Activated CD8-positive, alpha-beta memory T cell treated with anti-CD3 and anti-CD28 coated beads, Interleukin-2, amount 50 U/mL, for 24 hours (primary cell): ENCODE results near the gene F8.
"Not testable (repeated sequence)": the region's sequence is repeated elsewhere in the genome, so short reads cannot be mapped to it uniquely, and the experiment has no call there.

ENCODE experiments used
- DNase-seq: peaks from one replicate; pipeline ENCODE4 v3.0.0-alpha.2; 2020; ENCODE audit errors: extremely low read depth

F8 gene

GRCh38 chrX:155031657-155032056 is 9.1 kb upstream of the F8 start:
- DNase-seq: no peak

DNA sequence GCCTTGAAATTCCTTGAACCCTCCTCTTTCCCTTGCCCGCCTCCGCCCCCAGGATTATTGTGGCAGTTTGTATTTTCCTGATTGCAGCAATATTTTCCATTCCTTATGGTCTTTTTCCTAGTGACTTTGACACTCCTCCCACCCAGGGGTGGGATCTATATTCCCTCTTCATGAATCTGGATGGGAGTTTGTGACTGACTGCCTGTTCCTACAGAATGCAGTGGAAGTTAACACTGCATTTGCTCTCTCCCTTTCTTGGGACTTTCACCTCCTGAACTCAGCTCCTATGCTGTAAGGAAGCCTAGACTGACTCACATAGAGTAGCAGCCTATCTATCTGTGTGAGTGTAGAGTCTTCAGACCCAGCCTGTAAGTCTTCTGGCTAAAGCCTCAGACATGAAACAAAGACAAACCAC is 6.4 kb upstream of the F8 start:
- DNase-seq: no peak

DNA sequence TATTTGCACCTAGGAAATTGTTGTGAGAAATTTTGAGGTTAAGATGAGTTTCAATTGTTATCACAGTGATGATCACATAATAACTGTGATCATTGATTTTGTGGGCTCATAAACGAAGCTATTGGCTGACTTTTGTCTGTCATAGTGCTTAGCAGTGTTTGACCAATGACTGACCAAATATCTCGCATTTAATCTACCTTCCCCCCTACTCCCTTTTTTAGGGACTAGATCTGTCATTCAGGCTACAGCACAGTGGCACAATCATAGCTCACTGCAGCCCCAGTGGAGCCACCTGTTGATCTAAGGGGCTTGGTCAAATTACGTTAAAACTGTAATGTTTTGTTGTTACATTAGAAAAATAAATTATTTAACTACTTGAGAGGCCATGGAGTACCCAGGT is 5.6 kb upstream of the F8 start:
- DNase-seq: no peak

DNA sequence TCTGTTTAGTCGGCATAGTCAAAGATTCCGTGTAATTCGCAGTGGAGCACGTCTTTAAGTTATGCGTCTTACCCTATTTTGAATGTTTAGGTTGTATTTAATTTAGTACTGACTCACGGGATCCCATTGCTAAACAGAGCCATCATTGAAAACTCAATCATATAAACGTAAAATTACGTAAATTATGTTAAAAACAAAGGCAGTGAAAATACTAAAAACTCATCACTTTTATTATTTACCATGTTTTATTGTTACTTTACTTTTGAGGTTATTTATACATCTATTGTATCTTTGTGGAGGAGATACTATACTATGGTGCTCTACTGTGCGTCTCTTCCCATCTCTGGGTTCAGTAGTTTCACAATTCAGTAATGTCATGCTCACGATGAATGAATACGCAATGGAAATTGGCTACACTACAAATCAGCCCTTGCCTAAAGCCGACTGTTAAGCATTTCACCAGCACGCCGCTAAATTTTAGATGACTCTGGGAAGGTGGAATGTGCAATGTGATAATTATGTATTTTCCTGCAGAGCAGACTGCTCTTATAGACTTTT is 5.1 kb upstream of the F8 start:
- DNase-seq: no peak

DNA sequence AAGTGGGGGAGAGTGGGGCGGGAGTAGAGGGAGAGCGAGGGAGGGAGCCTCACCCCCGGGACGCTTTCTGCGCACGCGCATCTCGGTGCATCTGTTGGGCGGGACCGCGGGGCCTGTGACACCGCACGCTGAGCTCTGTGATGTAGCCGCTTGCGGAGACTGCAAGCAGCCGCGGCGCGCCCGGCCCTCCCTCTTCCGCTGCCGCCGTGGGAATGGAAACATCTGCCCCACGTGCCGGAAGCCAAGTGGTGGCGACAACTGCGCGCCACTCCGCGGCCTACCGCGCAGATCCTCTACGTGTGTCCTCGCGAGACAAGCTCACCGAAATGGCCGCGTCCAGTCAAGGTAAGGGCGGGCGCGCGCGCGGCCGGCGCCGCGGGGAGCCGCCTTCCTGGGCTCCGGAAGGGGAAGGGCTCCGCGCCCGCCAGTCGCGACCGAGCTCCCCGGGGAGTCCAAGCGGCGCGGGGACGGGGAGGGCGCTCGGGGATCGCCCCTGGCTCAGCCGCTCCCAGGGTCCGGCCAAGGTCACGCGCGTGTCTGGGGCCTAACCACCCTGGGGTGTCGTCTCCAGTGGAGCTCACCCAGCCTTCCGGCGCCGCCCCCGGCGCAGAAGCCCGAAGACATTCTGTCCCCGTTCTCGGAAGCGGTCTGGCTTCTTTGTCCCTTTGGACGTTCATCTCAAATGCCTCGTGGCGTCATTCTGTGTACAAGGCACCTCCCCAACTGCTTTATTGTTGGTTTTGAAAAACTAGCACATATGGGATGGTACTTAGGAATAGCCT is 4.4 kb upstream of the F8 start, which contains the start of gene FUNDC2:
TSS of gene FUNDC2 (plus strand) at position 118 of the 782 bp plus-strand sequence. CDS start at position 213, 95 bp downstream.
- peak; percentile 78 for DNase-seq

DNA sequence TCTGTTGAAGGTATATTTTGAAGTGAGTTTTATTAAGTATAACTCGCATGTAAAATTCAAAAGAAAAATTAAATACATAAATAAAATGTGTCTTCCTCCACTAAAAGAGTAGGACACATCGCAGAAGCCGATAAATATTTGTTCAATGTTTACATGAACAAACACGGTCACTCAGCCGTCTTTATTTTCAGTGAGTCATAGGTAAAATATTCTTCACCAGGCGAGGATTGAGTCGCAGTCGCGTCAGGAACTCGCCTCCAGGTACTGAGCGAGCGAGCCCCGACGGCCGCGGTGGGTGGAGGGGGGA is 3.9 kb upstream of the F8 start:
- DNase-seq: no peak

DNA sequence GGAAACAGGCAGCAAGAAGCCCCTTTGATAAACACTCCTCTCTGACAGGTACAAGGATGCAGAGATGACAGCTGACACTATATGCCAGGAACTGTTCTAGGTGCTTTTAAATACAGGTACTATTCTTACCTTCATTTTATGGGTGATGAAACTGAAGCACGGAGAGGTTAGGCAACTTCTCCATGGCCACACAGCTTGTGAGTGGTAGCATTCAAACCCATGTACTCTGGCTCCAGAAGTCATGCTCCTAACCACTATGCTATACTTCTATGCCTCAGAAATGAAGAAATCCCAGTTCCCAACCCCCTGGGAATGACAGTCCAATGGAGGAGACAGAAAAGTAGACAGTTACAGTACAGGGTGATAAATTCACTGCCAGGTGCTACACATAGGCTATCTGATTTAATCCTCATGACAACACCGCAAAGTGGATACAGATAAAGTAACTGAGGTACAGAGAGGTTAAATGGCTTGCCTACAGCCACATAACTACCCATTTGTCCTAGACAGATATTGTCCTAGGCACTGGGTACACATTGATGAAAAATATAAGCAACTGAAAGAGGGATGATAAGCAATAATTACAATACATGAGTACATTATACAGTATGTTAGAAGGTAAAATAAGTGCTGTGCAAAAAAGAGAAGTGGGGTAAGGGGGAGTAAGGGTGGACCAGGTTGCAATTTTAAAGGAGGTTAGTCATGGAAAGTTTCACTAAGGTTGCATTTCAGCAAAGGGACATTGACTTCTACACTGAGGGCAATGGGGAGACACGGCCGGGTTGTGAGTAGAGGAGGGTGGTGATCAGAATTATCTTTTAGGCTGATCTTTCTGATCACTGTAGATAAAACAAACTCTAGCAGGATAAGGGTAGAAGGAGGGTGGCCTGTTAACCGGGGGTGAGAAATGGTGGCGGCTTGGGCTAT is 1.6 kb upstream of the F8 start:
- no peak for DNase-seq

- no peak for DNase-seq
Observed at GRCh38 chrX:155020591-155020990, 1.9 kb downstream of the F8 start.

DNA sequence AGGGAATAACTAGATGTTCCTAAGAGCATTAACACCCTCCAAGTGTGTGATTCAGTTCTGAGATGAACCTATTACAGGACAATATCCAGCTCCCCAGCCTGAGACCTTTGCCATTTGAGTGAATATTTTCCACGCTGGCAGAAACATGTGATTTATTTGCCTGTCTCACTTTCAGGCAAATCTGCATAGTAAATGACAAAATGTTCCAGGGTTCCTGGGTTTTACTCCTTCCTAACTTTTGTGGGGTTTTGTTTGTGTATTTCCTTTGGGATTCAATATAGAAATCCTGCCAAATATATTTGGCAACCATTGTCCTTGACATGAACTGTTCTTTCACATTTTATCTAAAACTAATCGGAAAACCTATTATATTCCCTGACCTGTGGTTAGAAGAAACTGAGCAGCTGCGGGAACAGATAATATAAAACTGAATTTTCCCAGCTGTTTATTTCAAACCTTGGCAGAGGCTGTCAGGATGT is 12.5 kb downstream of the F8 start:
- no peak for DNase-seq

GRCh38 chrX:155008578-155008977 is 13.9 kb downstream of the F8 start:
- not testable (repeated sequence) for DNase-seq

DNA sequence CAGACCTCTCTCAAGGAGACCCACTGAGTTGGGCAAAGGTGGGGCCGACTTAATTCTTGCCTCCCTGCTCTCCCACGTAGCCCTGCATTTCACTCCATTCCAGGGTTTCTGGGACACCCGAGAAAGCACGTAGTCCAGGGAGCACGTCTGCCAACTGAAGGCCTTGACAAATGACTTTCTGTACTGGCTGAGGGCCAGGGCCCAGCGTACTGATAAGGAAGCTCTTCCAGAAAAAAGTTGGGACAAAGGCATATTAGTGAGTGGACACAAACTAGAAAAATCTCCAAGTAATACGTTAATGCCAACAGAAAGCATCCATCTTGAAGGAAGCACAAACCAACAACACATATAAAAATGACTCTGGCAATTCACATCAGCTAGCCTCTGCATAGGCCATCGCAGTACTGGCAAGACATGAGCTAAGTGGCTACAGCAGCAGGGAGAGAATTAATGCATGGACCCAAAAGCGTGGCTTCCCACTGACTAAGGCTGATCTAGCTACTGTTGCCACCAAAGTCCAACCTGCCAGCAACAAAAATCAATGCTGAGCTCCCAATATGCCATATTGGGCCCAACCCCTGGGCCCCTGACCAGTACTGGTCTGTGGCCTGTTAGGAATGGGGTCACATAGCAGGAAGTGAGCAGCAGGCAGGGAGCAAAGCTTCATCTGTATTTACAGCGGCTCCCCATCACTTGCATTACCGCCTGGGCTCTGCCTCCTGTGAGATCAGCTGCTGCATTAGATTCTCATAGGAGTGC is 15.4 kb downstream of the F8 start:
- DNase-seq: not testable (repeated sequence)

DNA sequence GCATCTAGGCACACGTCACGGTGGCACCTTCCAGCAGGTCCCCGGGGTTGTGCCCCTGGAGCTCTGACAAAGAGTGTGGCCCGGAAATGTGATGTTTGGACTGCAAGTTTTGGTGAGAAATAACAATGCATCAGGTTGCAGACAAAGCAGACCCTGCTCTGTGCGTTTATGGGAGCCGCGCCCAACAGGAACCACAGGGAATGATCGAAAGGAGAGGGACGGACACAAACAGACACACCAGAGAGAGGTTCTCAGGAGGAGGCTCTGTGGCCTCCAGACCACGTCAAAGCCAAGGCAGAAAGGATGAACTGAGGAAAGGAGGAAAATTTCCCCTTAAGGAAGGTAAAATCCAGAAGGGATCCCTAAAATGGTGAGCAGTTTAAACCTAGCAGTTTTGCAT is 16.1 kb downstream of the F8 start:
- not testable (repeated sequence) for DNase-seq

DNA sequence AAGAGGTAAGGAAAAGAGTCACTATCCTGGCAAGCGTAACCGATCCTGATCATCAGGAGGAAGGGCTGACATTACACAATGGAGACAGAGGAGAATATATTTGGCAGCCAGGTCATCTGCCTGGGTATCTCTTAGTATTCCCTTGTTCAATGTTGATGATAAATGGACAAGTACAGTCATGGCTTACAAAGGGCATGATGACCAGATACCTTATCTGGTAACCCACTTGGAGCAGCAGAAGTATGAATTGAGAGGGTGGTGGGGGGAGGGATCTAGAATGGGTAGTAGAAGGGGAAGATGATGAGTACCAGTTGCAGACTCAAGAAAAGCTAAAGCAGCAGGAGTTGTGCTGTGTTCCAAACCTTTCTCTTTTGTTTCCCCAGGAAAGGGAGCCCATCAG is 17.3 kb downstream of the F8 start:
- DNase-seq: no peak

DNA sequence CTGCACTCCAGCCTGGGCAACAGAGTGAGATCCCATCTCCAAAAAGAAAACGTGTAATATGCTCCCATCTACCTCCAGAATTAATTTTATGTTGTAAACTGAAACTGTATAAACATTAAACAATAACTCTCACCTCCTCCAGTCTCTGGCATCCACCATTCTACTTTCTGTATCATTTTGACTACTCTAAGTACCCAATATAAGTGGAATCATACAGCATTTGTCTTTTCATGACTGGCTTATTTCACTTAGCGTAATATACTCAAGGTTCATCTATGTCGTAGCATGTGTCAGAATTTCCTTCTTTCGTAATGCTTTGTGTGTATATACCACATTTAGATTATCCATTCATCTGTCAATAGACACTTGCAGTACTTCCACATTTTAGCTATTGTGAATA is 20.6 kb downstream of the F8 start:
- DNase-seq: no peak

- DNase-seq: no peak
Observed at GRCh38 chrX:155000841-155001240, 21.7 kb downstream of the F8 start.

DNA sequence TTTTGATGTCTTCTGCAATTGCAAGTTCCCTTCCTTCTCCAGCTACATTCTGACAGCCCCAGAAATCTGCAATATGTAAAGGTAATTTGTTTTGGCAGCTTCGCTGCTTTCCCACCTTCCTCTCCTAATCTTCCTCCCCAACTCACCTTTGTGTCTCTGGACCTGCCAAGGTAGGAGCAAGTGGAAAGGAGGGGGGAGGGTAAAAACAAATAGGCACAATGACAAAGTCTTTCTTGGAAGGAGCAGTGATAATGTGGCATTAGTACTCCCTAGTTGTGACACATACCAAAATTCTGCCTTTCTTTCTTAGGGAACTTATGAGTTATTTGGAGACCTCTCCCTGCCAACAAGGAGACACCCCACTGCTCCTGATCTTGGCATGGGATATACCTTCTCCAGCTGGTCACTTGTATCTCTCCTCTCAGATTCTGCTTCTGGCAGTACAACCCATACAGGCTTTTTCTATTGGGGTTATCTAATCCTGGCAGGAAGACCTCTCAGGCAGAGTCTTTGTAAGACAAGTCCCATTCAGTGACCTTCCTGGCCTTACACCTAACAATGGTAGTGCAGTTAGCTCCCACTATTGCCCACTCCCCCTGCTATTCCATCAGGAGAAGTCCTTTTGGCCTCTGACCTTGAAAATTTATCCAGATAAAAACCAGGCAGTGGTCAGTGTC is 24.2 kb downstream of the F8 start:
- DNase-seq: no peak

GRCh38 chrX:154991476-154991875 is 31.0 kb downstream of the F8 start:
- no peak for DNase-seq

DNA sequence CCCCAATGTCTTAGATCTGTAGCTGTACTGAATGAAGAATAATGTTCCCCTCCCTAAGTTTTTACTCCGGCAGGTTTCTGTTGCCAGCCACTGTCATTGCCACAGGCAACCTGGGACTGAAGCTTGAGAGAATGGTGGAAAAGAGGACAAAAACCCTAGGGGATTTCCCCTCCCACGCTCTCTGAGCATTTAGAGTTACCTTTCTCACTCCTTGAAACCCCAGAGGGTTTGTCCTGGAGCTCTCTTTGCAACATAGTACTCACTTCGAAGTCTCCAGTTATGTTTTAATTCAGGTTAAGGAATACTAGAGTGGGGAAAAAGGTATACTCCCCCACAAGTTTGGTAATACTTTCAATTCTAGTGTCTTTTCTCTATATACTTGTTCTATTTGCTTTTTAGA is 31.5 kb downstream of the F8 start:
- DNase-seq: no peak

DNA sequence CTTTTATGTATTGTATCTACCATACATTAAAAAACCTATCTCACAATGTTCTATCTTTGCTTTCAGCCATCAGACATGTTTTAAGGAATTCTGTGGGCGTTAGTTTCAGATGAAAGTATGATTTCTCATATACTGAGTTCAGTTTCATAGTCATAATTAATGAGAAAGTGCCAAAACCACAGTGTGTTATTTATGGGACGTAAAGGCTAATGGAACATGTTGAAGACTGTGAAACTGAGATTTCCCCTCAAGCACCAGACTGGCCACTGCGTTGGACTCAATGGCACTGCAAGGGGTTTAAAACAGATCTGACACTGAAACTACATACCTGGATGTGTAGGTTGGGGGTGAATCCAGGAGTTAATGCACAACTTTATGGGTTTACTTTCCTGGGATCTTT is 32.0 kb downstream of the F8 start:
- DNase-seq: no peak

DNA sequence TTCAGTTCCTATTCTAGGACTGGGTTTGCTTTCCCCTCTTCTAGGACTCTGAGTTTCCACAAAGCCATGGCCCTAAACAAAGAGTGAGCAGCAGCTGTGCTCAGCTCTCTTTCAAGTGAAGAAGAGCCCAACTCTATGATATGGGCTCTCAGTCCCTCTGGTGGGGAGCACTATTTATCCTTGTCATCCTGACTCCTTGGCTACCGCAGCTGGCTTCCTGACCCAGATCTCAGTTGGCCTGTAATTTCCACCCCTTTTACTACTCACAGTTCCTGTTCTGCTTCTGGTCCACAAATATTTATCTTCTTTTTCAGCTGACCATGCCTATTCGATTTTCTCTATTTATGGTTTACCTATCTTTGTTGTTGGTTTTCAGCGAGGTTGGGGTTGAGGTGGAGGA is 33.8 kb downstream of the F8 start:
- no peak for DNase-seq

DNA sequence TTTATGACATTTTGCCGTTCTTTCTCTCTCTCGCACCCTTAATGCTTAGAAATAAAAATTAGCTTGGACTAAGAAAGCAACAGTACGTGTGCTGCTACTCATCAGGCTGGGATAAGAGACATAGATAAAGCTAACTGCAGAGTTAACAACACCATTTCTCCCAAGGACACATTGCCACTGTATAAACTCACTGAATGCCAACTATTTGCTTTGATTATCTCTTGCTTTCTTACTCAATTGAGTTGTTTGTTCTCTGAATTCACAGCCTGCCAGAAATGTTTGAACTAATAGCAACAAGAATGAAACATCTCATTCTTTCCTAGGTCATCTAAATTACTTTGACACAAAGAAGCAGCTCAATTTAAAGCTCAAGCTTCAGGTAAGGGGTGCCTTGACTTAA is 34.6 kb downstream of the F8 start:
- DNase-seq: no peak
